ENCODE results near the gene C2CD2.

- no peak for TF ChIP-seq POLR2A (IDR thresholded peaks at IDR 0.05; ENCODE audit: low read depth, low read length)
- TF ChIP-seq CTCF (conservative IDR thresholded peaks at IDR 0.05; ENCODE audit: low read depth, low read length) = no peak
- TF ChIP-seq RAD21 (IDR thresholded peaks at IDR 0.05; ENCODE audit: low read length) = no peak
- no peak for TF ChIP-seq SMC3 (IDR thresholded peaks at IDR 0.05; ENCODE audit: low read depth, low read length)
- TF ChIP-seq MAZ (IDR thresholded peaks at IDR 0.05; ENCODE audit: borderline replicate concordance, low read depth, low read length) = no peak
- no peak for TF ChIP-seq BHLHE40 (IDR thresholded peaks at IDR 0.05; ENCODE audit: low read depth, low read length)
- no peak for TF ChIP-seq CEBPB (IDR thresholded peaks at IDR 0.05; ENCODE audit: low read depth, low read length)
- no peak for TF ChIP-seq MAFK (IDR thresholded peaks at IDR 0.05; ENCODE audit: low read depth, low read length)
- TF ChIP-seq USF2 (IDR thresholded peaks at IDR 0.05; ENCODE audit: low read depth, low read length) = no peak
- TF ChIP-seq RCOR1 (IDR thresholded peaks at IDR 0.05; ENCODE audit: insufficient replicate concordance, low read length) = no peak
- TF ChIP-seq MXI1 (IDR thresholded peaks at IDR 0.05; ENCODE audit: borderline replicate concordance, low read depth, low read length) = no peak
Measured at GRCh38 chr21:41861987-41862386, 91.8 kb downstream of the C2CD2 start.
